AG09319 (cell line): ENCODE results near the gene OR52K1.

Experiments used
- DNase-seq: peaks from one replicate; pipeline ENCODE4 v3.0.0-alpha.2; 2010; ENCODE audit warnings: low read depth; ENCODE audit errors: extremely low read depth
- CTCF ChIP-seq: IDR thresholded peaks from 2 replicates; pipeline ENCODE4 v1.5.1; 2011; ENCODE audit warnings: low read depth, mild to moderate bottlenecking, inconsistent platforms, low read length, moderate library complexity

The OR52K1 gene

DNA sequence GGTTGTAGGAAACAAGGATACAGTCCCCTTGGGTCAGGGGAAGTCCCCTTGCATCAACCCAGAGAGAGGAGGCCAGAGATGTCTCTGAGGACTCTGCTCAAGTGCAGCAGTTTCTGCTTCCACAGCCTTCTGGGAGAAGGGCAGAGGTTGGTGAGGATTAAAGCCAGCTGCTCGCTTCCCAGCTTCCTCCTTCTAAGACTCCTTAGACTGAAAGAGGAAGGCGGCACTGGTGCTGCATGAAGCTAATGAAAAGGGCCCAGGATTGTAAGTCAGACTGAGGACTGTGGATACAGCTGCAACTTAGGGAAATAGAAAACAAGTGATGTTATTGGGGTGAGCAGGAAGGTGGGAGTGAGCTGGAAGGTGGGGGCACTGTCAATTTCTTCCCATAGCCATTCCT lies at the start of gene OR52K1:
TSS of gene OR52K1 (plus strand) at position 202 of the 400 bp plus-strand sequence. CDS start 6,255 bp downstream, outside the sequence.
- no peak for DNase-seq
- TF ChIP-seq CTCF = no peak

DNA sequence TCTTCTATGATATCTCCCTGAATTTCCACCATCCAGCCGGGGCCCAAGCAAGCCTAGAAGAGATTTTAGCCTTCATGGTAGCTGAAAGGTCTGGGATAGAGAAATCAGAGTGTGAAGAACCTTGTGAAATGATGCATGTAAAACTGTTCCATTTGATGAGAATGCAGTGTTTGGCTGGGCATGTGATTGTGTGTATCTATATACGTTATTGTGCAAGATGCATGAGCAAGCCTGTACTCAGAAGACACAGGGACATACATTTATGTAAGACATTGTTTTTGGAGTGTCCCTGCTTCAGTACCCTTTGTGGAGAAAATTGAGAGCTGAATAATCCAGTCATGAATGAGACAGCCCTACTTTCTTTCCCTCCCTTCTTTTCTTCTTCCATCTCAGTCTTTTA lies 48.6 kb upstream of the OR52K1 start:
- no peak for DNase-seq
- no peak for TF ChIP-seq CTCF

DNA sequence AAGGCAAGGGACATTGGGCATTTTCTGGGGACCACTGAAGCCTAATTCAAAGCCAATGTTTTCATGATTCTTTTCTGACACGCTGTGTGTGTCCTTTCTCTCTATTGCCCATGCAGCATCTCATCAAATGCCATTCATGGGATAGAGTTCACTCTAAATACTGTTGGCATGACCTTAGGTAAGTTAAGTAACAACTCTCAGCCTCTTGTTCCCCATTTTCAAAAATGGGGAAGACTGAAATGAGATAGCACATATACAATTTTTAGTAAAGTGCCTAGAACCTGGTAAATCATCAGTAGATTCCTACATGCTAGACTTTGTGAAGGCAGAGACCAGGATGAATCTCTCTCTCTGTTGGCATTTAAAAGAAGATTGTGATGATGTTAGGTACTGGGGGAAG lies 46.0 kb upstream of the OR52K1 start:
- TF ChIP-seq CTCF = no peak
- no peak for DNase-seq

DNA sequence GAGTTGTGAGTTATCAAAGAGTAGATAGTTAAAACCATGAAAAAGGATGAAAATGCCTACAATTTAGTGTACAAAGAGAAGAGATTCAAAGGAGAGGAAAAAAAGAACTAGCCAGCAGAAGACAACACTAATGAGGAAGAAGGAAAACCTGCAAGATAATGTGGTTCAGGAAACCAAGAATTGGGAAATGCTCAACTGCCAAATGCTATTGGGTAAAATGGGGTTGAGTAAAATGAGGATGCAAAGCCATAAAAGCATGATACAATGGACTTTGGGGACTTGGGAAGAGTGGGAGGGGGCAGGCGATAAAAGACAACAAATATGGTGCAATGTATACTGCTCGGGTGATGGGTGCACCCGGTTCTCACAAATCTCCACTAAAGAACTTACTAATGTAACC lies 40.9 kb upstream of the OR52K1 start:
- no peak for DNase-seq
- TF ChIP-seq CTCF = no peak

- no peak for TF ChIP-seq CTCF
- DNase-seq = no peak
Observed at GRCh38 chr11:4443232-4443891, 39.1 kb upstream of the OR52K1 start.

GRCh38 chr11:4448995-4449394 lies 33.5 kb upstream of the OR52K1 start, which contains the start of gene OR52K2:
Gene OR52K2, plus strand, starts transcription at chr11:4449295. Its CDS starts 45 bp downstream, at chr11:4449340.
- TF ChIP-seq CTCF = no peak
- DNase-seq = no peak

- no peak for TF ChIP-seq CTCF
- DNase-seq = no peak
Observed at GRCh38 chr11:4453118-4453517, 29.3 kb upstream of the OR52K1 start.
